Transverse colon (tissue), 4 donors: ENCODE measurements around the gene MRGPRG.

Experiments used
- EP300 ChIP-seq: sonication (generic); formaldehyde crosslinking; IDR thresholded peaks from one replicate; pipeline ENCODE4 v1.6.1; 2017; ENCODE audit warnings: antibody characterized with exemption, low read depth
- POLR2A ChIP-seq: fragments of 450-650 bp; IDR thresholded peaks from one replicate; pipeline ENCODE4 v1.6.1; 2016; ENCODE audit warnings: antibody characterized with exemption, mild to moderate bottlenecking, moderate library complexity
- POLR2AphosphoS5 ChIP-seq, 3 donors: sonication (generic); formaldehyde crosslinking; IDR thresholded peaks; one replicate each; pipeline ENCODE4 v1.6.1; 2016; ENCODE audit warnings: antibody characterized with exemption in 3 of 3
- TF ChIP-seq, protein P1 (sequence below), 5 experiments: fragments of 200-600 bp in 3 of 5; fragments of 450-650 bp in 2 of 5; sonication (generic) in 3 of 5; IDR thresholded peaks; 1 replicate in 2 of 5; 2 replicates in 3 of 5; pipeline ENCODE4 v1.5.1; 2016 to 2017; ENCODE audit warnings: antibody characterized with exemption in 5 of 5, inconsistent platforms in 3 of 5, mild to moderate bottlenecking in 2 of 5, moderate library complexity in 1 of 5

GRCh38 chr11:3196161-3197043, 22.2 kb downstream of the MRGPRG start:
- TF ChIP-seq, protein P1, sequence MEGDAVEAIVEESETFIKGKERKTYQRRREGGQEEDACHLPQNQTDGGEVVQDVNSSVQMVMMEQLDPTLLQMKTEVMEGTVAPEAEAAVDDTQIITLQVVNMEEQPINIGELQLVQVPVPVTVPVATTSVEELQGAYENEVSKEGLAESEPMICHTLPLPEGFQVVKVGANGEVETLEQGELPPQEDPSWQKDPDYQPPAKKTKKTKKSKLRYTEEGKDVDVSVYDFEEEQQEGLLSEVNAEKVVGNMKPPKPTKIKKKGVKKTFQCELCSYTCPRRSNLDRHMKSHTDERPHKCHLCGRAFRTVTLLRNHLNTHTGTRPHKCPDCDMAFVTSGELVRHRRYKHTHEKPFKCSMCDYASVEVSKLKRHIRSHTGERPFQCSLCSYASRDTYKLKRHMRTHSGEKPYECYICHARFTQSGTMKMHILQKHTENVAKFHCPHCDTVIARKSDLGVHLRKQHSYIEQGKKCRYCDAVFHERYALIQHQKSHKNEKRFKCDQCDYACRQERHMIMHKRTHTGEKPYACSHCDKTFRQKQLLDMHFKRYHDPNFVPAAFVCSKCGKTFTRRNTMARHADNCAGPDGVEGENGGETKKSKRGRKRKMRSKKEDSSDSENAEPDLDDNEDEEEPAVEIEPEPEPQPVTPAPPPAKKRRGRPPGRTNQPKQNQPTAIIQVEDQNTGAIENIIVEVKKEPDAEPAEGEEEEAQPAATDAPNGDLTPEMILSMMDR (IDR thresholded peaks at IDR 0.05) = no peak
- TF ChIP-seq POLR2AphosphoS5 (IDR thresholded peaks at IDR 0.05) (no peak), POLR2A (no peak), EP300 (no peak)
